Measurements from ENCODE around the gene GMPR2.
A peak's percentile ranks its signal among the peaks of the same experiment; 100 is the strongest.
"Not testable (repeated sequence)": the region's sequence is repeated elsewhere in the genome, so short reads cannot be mapped to it uniquely, and the experiment has no call there.

Gene GMPR2

GRCh38 chr14:24203249-24203886, 29.4 kb upstream of the GMPR2 start:
- DNase-seq, result not testable (repeated sequence)

- DNase-seq, result no peak
Measured at GRCh38 chr14:24204163-24205146, 28.3 kb upstream of the GMPR2 start.

DNA sequence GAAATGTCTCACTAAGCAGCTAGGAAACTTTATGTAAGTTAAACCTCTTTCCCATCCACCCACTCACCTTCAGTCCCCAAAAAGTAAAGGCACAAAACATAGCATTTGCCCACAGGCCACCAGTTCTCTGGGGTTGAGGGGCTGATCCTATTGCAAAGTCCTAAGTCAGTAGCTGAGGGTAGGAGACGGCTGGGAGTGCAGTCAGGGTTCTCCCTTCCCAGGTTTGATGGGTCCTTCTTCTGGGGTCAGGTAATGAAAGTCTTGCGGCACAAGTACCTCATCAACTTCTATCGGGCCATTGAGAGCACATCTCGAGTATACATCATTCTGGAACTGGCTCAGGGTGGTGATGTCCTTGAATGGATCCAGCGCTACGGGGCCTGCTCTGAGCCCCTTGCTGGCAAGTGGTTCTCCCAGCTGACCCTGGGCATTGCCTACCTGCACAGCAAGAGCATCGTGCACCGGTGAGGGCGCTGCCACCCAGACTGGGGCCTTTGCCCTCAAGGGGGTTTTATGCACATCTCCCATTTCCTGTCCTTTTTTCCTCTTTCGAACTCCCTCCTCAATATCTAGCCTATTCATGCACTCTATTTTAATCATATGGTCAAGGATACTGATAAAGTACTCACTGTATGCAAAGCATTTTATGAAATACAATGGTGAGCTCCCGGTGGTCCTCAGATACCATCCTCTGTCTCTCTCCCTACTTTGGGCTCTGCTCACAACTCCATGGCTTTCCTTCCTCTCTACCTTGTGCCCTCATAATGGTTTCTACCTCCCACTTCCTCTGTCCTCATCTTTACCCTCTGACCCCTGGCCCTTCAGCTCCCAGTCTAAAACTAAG, 26.2 kb upstream of the GMPR2 start:
- DNase-seq, result no peak

DNA sequence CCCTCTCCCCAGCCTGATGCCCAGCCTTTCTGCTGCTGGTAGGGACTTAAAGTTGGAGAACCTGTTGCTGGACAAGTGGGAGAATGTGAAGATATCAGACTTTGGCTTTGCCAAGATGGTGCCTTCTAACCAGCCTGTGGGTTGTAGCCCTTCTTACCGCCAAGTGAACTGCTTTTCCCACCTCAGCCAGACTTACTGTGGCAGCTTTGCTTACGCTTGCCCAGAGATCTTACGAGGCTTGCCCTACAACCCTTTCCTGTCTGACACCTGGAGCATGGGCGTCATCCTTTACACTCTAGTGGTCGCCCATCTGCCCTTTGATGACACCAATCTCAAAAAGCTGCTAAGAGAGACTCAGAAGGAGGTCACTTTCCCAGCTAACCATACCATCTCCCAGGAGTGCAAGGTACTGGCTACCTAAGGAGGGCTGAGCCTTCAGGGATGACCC, 25.6 kb upstream of the GMPR2 start:
- no peak for DNase-seq

GRCh38 chr14:24207625-24208024, 25.1 kb upstream of the GMPR2 start:
- no peak for DNase-seq

GRCh38 chr14:24211311-24211710, 21.4 kb upstream of the GMPR2 start:
- no peak for DNase-seq

DNA sequence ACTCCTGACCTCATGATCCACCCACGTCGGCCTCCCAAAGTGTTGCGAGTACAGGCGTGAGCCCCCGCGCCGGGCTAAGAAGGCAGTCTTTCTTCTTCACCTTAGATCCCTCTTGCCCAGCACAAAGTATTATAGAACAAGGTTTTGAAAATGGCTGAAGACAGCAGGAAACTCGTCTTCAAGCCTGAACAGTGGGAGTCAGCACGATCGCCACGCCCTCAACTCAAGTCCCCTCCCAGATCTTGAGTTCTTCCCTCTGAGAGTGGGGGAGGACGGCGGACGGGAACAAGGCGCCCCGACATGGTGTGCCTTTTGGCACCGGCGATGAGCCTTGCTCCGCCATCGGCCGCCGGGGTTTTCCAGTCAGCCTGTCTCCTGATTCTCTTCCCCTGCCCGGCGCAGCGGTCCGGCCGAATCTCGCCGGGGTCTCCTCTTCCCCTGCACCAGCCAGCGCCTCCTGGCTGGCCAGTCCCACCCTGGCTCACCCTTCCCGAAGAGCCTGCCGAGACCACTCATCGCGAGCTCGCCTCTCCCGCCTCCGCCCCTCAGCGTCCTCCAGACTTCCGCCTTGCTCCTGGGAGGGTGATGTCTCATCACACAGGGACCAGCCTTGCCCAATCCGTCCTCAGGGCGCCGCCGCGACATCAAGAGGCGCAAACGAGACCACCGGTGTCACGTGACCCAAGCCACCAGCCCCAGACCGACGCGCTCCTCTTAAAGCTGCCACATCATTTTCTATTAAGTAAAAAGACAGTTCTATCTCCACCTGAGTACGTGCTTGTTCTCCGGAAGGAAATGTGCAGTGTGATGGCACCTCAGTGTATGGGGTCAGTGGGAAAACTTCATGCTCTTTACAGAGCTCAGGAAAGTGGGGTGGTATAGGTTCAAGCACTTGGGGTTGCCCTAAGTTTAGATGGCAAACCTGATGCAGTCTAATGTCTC, 19.5 kb upstream of the GMPR2 start, which contains the start of gene CHMP4A:
TSS of gene CHMP4A (minus strand) at position 565 of the 942 bp plus-strand sequence. CDS start at position 516, 49 bp downstream.
- DNase-seq, result peak; percentile 78

- DNase-seq, result no peak
Measured at GRCh38 chr14:24213866-24214662, 18.7 kb upstream of the GMPR2 start.

- DNase-seq, result peak; percentile 39
Measured at GRCh38 chr14:24215495-24216344, 17.0 kb upstream of the GMPR2 start, which contains the start of gene MDP1. Gene MDP1, minus strand, starts transcription at chr14:24216066. Its CDS starts 111 bp downstream, at chr14:24215955.

DNA sequence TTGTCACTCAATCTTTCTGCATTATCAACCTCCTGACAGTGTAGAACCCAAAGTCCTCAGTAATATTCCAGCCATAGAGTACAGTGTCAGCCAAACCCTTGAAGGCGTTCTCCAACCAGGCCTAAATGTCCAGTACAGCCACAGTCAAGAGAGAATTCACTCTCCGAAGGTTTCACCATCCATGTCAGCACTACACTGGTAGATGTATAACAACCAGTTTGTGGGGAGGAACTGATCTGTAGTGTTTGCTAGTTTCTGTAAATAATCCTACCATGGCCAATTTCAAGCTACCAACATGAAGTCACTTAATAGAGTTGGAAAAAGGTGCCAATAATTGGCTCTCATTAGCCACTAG, 16.4 kb upstream of the GMPR2 start:
- no peak for DNase-seq

GRCh38 chr14:24216876-24217275, 15.9 kb upstream of the GMPR2 start:
- not testable (repeated sequence) for DNase-seq

DNA sequence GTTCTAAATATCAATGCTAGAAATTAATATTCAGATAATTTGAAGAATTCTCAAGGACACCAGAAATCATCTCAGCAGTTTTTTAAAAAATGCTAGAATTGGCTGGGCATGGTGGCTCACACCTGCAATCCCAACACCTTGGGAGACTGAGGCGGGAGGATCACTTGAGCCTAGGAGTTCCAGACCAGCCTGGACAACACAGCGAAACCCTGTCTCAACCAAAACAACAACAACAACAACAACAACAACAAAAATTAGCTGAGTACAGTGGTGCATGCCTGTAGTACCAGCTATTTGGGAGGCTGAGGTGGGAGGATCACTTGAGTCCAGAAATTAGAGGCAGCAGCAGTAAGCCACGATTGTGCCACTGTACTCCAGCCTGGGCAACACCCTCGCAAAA, 13.6 kb upstream of the GMPR2 start:
- DNase-seq, result no peak

GRCh38 chr14:24219521-24219920, 13.2 kb upstream of the GMPR2 start:
- no peak for DNase-seq

- not testable (repeated sequence) for DNase-seq
Measured at GRCh38 chr14:24222987-24223386, 9.7 kb upstream of the GMPR2 start.

GRCh38 chr14:24224618-24225071, 8.1 kb upstream of the GMPR2 start:
- no peak for DNase-seq

- no peak for DNase-seq
Measured at GRCh38 chr14:24226473-24226872, 6.3 kb upstream of the GMPR2 start.

GRCh38 chr14:24228902-24229301, 3.8 kb upstream of the GMPR2 start:
- DNase-seq, result no peak

GRCh38 chr14:24231263-24232120, 1.2 kb upstream of the GMPR2 start:
- DNase-seq, result no peak
